H9 (cell line): Measurements from ENCODE around the gene PTPRB. TPM values are rescaled to one million over a fixed set of nuclear protein-coding genes. Genes with fewer than 3 reads are reported as not detected.

Source experiments
- DNase-seq: peaks from one replicate; pipeline ENCODE4 v3.0.0-alpha.2; 2017
- H2AFZ ChIP-seq: one replicate; pipeline ENCODE4 v1.6.1; 2013; ENCODE audit warnings: mild to moderate bottlenecking, low read length, control low read depth, moderate library complexity
- H2AK5ac ChIP-seq: 2 replicates; pipeline ENCODE4 v1.6.1; 2013; ENCODE audit warnings: low read length, control low read depth, mixed read lengths; ENCODE audit not compliant: insufficient read length
- H2BK120ac ChIP-seq: one replicate; pipeline ENCODE4 v1.6.1; 2013; ENCODE audit warnings: low read depth, mild to moderate bottlenecking, low read length, control low read depth, inconsistent platforms; ENCODE audit not compliant: poor library complexity, severe bottlenecking
- H2BK12ac ChIP-seq: 2 replicates; pipeline ENCODE4 v1.6.1; 2013; ENCODE audit warnings: low read length, control low read depth, mixed read lengths, low read depth; ENCODE audit not compliant: insufficient read length
- H2BK15ac ChIP-seq: 2 replicates; pipeline ENCODE4 v1.6.1; 2013; ENCODE audit warnings: low read depth, low read length, control low read depth
- H2BK20ac ChIP-seq: one replicate; pipeline ENCODE4 v1.6.1; 2013; ENCODE audit warnings: low read depth, mild to moderate bottlenecking, low read length, control low read depth, inconsistent platforms; ENCODE audit not compliant: poor library complexity, severe bottlenecking
- H2BK5ac ChIP-seq: 2 replicates; pipeline ENCODE4 v1.6.1; 2013; ENCODE audit warnings: low read length, control low read depth, mixed read lengths; ENCODE audit not compliant: insufficient read length
- H3K14ac ChIP-seq: 2 replicates; pipeline ENCODE4 v1.6.1; 2013; ENCODE audit warnings: low read length, control low read depth; ENCODE audit not compliant: insufficient read depth
- H3K18ac ChIP-seq: 2 replicates; pipeline ENCODE4 v1.6.1; 2013; ENCODE audit warnings: low read depth, mild to moderate bottlenecking, mixed read lengths, low read length, control low read depth; ENCODE audit not compliant: insufficient read length
- H3K23ac ChIP-seq: 2 replicates; pipeline ENCODE4 v1.6.1; 2013; ENCODE audit warnings: low read length, control low read depth, mixed read lengths, low read depth; ENCODE audit not compliant: insufficient read length
- H3K23me2 ChIP-seq: 2 replicates; pipeline ENCODE4 v1.6.1; 2013; ENCODE audit warnings: low read depth, mild to moderate bottlenecking, mixed read lengths, low read length, control low read depth; ENCODE audit not compliant: insufficient read length, poor library complexity, severe bottlenecking
- H3K27ac ChIP-seq: 2 replicates; pipeline ENCODE4 v1.5.1; 2013; ENCODE audit warnings: low read length, control low read depth, mixed read lengths, low read depth; ENCODE audit not compliant: insufficient read length
- H3K27me3 ChIP-seq: 2 replicates; pipeline ENCODE4 v1.6.1; 2013; ENCODE audit warnings: low read length, control low read depth, inconsistent platforms; ENCODE audit not compliant: insufficient read depth
- H3K4ac ChIP-seq: 2 replicates; pipeline ENCODE4 v1.6.1; 2013; ENCODE audit warnings: low read depth, mild to moderate bottlenecking, control low read depth, inconsistent platforms, low read length, moderate library complexity
- H3K4me1 ChIP-seq: 2 replicates; pipeline ENCODE4 v1.6.1; 2013; ENCODE audit warnings: low read length, control low read depth, inconsistent platforms; ENCODE audit not compliant: insufficient read depth
- H3K4me2 ChIP-seq: 2 replicates; pipeline ENCODE4 v1.6.1; 2013; ENCODE audit warnings: low read length, control low read depth, mixed read lengths; ENCODE audit not compliant: insufficient read length, insufficient read depth
- H3K56ac ChIP-seq: 2 replicates; pipeline ENCODE4 v1.6.1; 2013; ENCODE audit warnings: low read depth, mild to moderate bottlenecking, mixed read lengths, low read length, control low read depth; ENCODE audit not compliant: insufficient read length
- H3K79me1 ChIP-seq: 2 replicates; pipeline ENCODE4 v1.6.1; 2013; ENCODE audit warnings: low read depth, mild to moderate bottlenecking, moderate library complexity, low read length, control low read depth, inconsistent platforms; ENCODE audit not compliant: insufficient read depth, poor library complexity, severe bottlenecking
- H3K79me2 ChIP-seq: 2 replicates; pipeline ENCODE4 v1.6.1; 2013; ENCODE audit warnings: low read length, control low read depth, inconsistent platforms; ENCODE audit not compliant: insufficient read depth
- H3K9ac ChIP-seq: 2 replicates; pipeline ENCODE4 v1.6.1; 2013; ENCODE audit warnings: low read length, control low read depth, mixed read lengths; ENCODE audit not compliant: insufficient read length; ENCODE audit errors: extremely low read depth
- H3K9me3 ChIP-seq: one replicate; pipeline ENCODE4 v1.6.1; 2013; ENCODE audit warnings: low read depth, low read length, inconsistent platforms; ENCODE audit not compliant: control insufficient read depth
- H3T11ph ChIP-seq: one replicate; pipeline ENCODE4 v1.6.1; 2013; ENCODE audit warnings: mild to moderate bottlenecking, low read length, control low read depth, inconsistent platforms
- H4K20me1 ChIP-seq: one replicate; pipeline ENCODE4 v1.6.1; 2013; ENCODE audit not compliant: control insufficient read depth, insufficient read length, insufficient read depth
- H4K5ac ChIP-seq: 2 replicates; pipeline ENCODE4 v1.6.1; 2013; ENCODE audit warnings: low read depth, mild to moderate bottlenecking, mixed read lengths, low read length, control low read depth; ENCODE audit not compliant: insufficient read length
- H4K8ac ChIP-seq: replicated peaks from 2 replicates; pipeline ENCODE4 v1.6.1; 2013; ENCODE audit warnings: low read length, control low read depth, mixed read lengths, low read depth; ENCODE audit not compliant: insufficient read length
- H4K91ac ChIP-seq: 2 replicates; pipeline ENCODE4 v1.6.1; 2013; ENCODE audit warnings: low read depth, mild to moderate bottlenecking, moderate library complexity, mixed read lengths, low read length, control low read depth; ENCODE audit not compliant: insufficient read length
- H3K27ac Mint-ChIP-seq, 3 experiments: 2 replicates in 2 of 3; 3 replicates in 1 of 3; pipeline ENCODE4 v1.8.0; 2020 to 2021; ENCODE audit warnings: mixed read lengths in 3 of 3, mild to moderate bottlenecking in 1 of 3, moderate library complexity in 1 of 3
- H3K27me3 Mint-ChIP-seq: 2 replicates; pipeline ENCODE4 v1.8.0; 2021; ENCODE audit warnings: low read depth, mild to moderate bottlenecking, moderate library complexity, mixed read lengths
- H3K36me3 Mint-ChIP-seq, 3 experiments: 2 replicates in 2 of 3; 3 replicates in 1 of 3; pipeline ENCODE4 v1.8.0; 2020 to 2021; ENCODE audit warnings: low read depth in 3 of 3, mixed read lengths in 3 of 3; ENCODE audit not compliant: insufficient read depth in 1 of 3
- H3K4me1 Mint-ChIP-seq, 2 experiments: 2 replicates each; pipeline ENCODE4 v1.8.0; 2020; ENCODE audit warnings: mixed read lengths in 2 of 2
- H3K4me3 Mint-ChIP-seq, 2 experiments: 2 replicates in 1 of 2; 3 replicates in 1 of 2; pipeline ENCODE4 v1.8.0; 2020 to 2021; ENCODE audit warnings: mild to moderate bottlenecking in 2 of 2, mixed read lengths in 2 of 2, moderate library complexity in 1 of 2
- H3K9me3 Mint-ChIP-seq, 2 experiments: 2 replicates in 1 of 2; 3 replicates in 1 of 2; pipeline ENCODE4 v1.8.0; 2020; ENCODE audit warnings: mild to moderate bottlenecking in 2 of 2, mixed read lengths in 2 of 2, moderate library complexity in 1 of 2
- CTCF ChIP-seq: fragments of 200-600 bp; sonication (generic); conservative IDR thresholded peaks from 3 replicates; pipeline ENCODE4 v1.8.0; 2021; ENCODE audit warnings: antibody characterized with exemption, mild to moderate bottlenecking
- WGBS: extraction: QIAGEN DNeasy Blood & Tissue Kit; methylation state at CpG from one replicate; pipeline ENCODE4 v1.1.7; 2013; ENCODE audit warnings: missing lambda C conversion rate, low lambda C conversion rate, mixed read lengths; ENCODE audit not compliant: insufficient read length; ENCODE audit errors: extremely low coverage; 5-methylcytosine and 5-hydroxymethylcytosine counted together
- total RNA-seq: library from RNA; stranded (reverse); gene quantifications from 2 replicates; pipeline ENCODE4 v1.2.1, GENCODE V29; 2021

PTPRB gene
- total RNA-seq, 1 experiment from 2014 or later, result 1.4 TPM

GRCh38 chr12:70603044-70603443, 34.2 kb downstream of the PTPRB start:
- Mint-ChIP-seq H3K27ac (no peak overlapping the region), H3K27me3 (peaks cover 2% of the 10 kb centered on the region; the same call in 1 of the 2 replicates), H3K4me3 (no peak overlapping the region), H3K9me3 (peaks cover 3% of the 10 kb centered on the region in 2 experiments; a peak in 4 of 5 replicates), H3K4me1 (no peaks in the 10 kb centered on the region), H3K36me3 (no peaks in the 10 kb centered on the region)
- no peak for DNase-seq
- H2AK5ac ChIP-seq, result no peak overlapping the region
- H2BK5ac ChIP-seq, result no peak overlapping the region
- H2BK12ac ChIP-seq, result no peak overlapping the region
- H4K91ac ChIP-seq, result no peak overlapping the region
- no peaks in the 10 kb centered on the region for H3K79me1 ChIP-seq
- no peak overlapping the region for H4K8ac ChIP-seq
- no peak overlapping the region for H4K5ac ChIP-seq
- no peak overlapping the region for H3K9ac ChIP-seq
- H4K20me1 ChIP-seq, result no peaks in the 10 kb centered on the region
- TF ChIP-seq CTCF, result no peak
- WGBS, result no CpG with 5 or more reads among the region's 1 CpG
- H2BK15ac ChIP-seq, result no peak overlapping the region
- H3K9me3 ChIP-seq, result no peaks in the 10 kb centered on the region
- no peak overlapping the region for H2BK20ac ChIP-seq
- no peak overlapping the region for H3K56ac ChIP-seq
- H3K23ac ChIP-seq, result no peak overlapping the region
- H3K4ac ChIP-seq, result no peak overlapping the region
- H3T11ph ChIP-seq, result no peak overlapping the region
- H3K4me1 ChIP-seq, result no peaks in the 10 kb centered on the region
- H3K79me2 ChIP-seq, result no peaks in the 10 kb centered on the region
- H3K23me2 ChIP-seq, result no peaks in the 10 kb centered on the region
- H3K4me2 ChIP-seq, result no peak overlapping the region
- H3K27ac ChIP-seq, result no peak overlapping the region
- no peak overlapping the region for H3K14ac ChIP-seq
- H3K27me3 ChIP-seq, result no peaks in the 10 kb centered on the region
- H2BK120ac ChIP-seq, result no peak overlapping the region
- H3K18ac ChIP-seq, result no peak overlapping the region
- H2AFZ ChIP-seq, result no peak overlapping the region
